ENCODE measurements around the gene CEP57L1.

GRCh38 chr6:109059153-109059552 is 36.2 kb upstream of the CEP57L1 start:
- no peak for TF ChIP-seq CTCF (IDR thresholded peaks at IDR 0.05)
- no peak for TF ChIP-seq POLR2A (IDR thresholded peaks at IDR 0.05)
